HG03066 (cell line): ENCODE results near the gene TRABD2A.

Source experiments
- ATAC-seq: cut with Tn5 transposase; IDR thresholded peaks from one replicate; pipeline ENCODE4 v1.9.1; 2021; ENCODE audit warnings: low read depth; ENCODE audit not compliant: unreplicated experiment

Gene TRABD2A

DNA sequence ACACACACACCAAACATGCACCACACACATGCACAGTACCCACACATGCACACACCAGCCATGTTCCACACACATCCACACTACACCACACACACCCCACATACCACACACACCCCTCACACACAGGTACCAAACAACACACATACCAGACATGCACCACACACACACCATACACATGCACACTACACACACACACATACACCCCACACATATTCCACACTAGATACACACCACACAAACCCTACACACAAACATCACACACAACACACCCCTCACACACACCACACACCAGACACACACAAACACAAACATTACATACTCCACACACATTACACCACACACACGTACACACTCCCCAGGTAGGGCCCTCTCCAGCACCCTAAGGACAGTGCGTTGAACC is 51.2 kb downstream of the TRABD2A start:
- no peak for ATAC-seq

DNA sequence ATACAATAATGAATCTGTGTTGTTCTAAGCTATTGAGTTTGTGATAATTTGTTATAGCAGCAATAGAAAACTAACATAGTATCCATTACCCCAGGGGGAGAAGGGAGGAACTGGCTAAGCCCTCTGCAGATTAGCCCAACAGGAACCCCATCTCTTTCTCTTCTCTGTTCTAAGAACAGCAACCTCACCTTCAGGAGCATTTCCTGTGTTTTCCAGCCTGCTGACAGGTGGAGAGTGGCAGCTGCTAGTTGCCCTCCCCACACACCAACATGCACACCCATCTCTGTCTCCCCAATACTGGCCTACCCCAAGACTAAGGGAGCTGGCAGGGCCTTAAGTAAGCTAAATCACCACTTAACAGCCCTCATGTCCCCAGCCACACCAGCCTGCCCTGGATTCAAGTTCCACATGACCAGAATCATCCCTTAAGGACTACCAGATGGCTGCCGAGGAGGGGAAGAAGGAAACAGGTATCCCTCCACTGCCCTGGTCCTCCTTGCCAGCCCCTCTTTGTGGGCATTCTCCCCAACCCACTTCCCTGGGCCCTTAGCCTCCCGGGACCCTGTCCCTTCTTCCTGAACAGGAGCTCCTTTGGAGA is 52.8 kb downstream of the TRABD2A start:
- ATAC-seq = no peak

DNA sequence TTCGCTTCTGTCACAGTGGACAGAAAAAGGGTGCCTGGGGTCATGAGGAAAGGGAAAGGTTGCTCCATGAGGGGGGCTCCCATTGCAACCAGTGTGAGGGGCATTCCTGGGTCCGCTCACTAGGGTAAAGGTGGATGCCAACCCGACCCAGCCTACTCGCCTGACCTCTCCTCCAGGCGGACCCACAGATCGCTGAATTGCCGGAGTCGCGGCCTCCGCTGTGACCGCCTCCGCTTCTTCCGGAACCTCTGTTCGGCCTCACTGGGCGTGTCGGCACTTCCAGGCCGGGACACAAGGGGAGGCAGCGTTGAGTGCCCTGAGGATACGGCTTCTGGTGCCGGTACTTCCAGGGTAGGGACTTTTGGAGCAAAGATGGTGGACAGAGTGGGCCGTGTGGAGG is 57.1 kb downstream of the TRABD2A start:
- no peak for ATAC-seq

- no peak for ATAC-seq
Observed at GRCh38 chr2:84823229-84823628, 57.7 kb downstream of the TRABD2A start.

- ATAC-seq = no peak
Observed at GRCh38 chr2:84821806-84822205, 59.1 kb downstream of the TRABD2A start.

DNA sequence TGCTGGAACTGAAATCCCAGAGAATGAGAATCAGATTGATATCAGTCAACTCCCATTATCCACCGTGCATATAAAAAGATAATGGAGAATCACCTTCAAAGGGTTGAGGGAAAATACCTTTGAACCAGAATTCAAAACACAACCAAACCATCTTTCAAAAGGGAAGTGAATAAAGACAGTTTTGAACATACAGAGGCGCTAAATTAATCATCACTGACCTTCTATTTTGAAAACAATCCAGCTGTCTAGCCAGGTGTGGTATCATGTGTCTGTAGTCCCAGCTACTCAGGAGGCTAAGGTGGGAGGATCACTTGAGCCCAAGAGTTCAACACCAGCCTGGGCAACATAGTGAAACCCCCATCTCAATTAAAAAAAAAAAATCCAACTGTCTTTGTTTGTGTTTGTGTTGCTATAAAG is 63.6 kb downstream of the TRABD2A start:
- peak; percentile 91 for ATAC-seq

GRCh38 chr2:84816426-84817026 is 64.4 kb downstream of the TRABD2A start:
- ATAC-seq = peak; percentile 74

DNA sequence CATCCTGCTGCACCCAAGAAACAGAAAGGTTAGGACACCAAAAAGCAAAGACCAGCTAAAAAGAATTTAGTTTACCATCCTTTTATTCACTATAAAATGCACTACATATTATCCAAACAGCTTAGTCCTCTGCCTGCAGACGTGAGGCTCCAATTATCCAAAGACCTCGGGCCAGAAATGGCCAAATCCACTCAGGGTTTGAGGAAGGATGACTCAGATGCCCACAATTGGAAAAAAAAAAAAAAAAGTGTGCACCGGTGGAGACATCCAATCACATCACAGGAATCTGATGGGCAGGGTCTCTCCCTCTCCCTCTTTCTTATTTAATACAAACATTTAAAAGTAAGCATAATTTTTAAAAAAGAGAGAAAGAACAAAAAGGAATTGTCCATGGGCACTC is 65.7 kb downstream of the TRABD2A start:
- ATAC-seq = no peak

- no peak for ATAC-seq
Observed at GRCh38 chr2:84811839-84812431, 68.9 kb downstream of the TRABD2A start.

GRCh38 chr2:84808279-84808678 is 72.6 kb downstream of the TRABD2A start:
- ATAC-seq = no peak

GRCh38 chr2:84807063-84807485 is 73.8 kb downstream of the TRABD2A start:
- ATAC-seq = no peak

GRCh38 chr2:84805250-84805958 is 75.5 kb downstream of the TRABD2A start:
- ATAC-seq = no peak

DNA sequence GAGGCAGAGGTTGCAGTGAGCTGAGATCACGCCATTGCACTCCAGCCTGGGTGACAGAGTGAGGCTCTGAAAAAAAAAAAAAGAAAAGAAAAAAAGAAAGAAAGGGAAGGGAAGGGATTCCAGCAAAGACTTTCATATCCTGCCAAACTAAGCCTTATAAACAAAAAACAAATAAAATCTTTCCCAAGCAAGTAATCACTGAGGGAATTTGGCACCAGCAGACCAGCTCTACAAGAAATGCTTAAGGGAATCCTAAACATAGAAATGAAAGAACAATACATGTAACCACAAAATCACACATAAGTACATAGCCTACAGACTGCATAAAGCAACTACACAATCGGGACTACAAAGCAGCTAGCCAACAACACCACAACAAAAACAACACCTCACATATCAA is 79.1 kb downstream of the TRABD2A start:
- no peak for ATAC-seq

DNA sequence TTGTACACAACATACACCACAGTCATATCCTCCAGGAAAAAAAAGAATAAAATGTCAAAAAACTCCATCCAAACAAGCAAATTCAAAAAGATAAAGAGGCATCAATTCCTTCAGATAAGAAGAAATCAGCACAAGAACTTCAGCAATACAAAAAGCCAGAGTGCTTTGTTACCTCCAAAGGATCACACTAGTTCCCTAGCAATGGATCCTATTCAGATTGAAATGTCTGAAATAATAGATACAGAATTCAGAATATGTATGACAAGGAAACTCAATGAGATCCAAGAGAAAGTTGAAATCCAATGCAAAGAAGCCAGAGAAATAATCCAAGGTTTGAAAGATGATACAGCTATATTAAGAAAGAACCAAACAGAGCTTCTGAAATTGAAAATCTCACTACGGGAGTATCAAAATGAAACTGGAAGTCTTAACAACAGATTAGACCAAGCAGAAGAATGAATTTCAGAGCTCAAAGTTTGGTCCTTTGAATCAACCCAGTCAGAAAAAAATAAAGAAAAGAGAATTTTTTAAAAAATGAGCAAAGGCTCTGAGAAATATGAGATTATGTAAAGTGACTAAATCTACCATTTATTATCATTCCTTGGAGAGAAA is 80.6 kb downstream of the TRABD2A start:
- ATAC-seq = peak; percentile 77

DNA sequence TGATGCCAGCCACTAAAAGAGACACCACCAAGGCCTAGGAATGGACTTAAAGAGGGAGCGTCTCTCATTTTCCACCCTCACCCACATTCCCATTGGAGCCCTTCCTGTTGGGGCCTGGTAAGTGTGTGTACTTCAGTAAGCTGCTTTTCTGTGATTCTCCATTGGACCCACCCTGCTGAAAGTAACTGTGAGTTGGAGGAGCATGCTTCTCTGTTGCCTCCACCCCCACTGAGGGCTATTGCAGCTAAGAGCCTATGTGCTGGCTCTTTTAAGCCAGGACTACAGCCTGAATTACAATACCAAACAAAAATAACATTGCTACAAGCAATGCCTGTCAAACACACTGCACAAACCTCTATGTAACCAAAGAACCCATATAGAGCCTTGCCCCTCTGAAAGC is 81.1 kb downstream of the TRABD2A start:
- ATAC-seq = no peak

GRCh38 chr2:84797271-84797670 is 83.6 kb downstream of the TRABD2A start:
- no peak for ATAC-seq

- no peak for ATAC-seq
Observed at GRCh38 chr2:84796798-84797197, 84.1 kb downstream of the TRABD2A start.

DNA sequence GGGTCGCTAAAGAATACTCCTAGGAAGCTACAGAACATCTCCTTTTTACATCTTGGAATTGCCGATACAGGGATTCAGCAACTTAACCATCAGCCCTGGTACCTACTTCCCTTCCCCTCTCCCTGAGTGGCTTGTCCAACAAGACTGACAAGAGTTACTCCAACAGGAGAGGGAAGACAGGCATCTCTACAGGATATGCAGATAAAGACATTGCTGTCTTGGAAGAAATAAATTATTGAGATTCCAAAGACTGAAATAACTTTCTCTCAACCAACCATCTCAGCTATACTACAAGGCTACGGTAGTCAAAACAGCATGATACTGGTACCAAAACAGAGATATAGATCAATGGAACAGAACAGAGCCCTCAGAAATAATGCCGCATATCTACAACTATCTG is 87.2 kb downstream of the TRABD2A start:
- ATAC-seq = no peak

DNA sequence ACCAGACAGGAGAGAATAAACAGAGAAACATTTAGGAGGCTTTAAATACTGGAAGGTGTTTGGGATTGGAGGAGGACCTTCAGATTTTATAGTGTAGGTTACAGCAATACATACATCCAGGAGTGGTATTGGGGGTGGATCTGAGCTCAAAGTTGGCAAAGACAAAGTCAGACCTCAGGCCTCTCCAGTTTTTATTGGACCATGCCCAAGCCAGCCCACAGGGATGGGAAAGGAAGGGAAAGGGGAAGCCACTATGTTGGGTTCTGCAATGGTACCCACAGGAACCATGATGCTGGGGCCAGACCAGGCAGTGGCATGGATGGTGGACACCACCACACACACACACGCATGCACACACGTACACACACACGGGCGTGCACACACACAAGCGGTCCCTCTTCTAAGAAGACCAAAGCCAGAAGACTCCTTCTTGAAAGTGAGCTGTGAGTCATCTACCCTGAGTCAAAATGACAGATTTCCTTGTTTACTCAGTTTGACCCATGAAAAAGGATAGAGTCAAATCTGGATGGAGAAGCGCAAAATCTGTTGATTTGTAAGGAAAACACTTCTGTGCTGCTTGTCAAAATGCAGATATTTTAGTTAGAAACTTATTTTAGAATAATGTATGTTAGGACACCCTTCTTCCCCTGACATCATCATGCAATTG is 87.9 kb downstream of the TRABD2A start:
- ATAC-seq = no peak

GRCh38 chr2:84788498-84788897 is 92.4 kb downstream of the TRABD2A start:
- ATAC-seq = no peak

DNA sequence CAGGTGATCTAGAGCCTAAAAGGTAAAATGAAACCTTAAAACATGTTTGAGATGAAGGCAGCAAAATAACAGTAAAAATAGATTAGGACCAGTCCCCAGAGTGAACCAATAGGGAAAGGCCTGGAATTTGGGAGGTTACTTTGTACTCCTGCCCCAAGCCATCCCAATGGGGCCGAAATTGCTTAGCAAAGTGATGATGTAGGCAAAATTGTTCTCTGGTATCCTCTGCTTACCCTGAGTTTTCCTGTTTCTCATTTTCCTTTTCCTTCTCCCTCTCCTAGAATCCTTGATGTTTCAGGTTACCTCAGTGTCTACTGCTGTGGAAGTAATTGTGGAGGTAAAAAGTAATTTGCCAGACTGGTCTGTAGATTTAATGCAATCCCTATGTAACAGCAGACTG is 92.9 kb downstream of the TRABD2A start:
- ATAC-seq = no peak
